Measurements from ENCODE around the gene EREG. TPM values are rescaled to one million over a fixed set of nuclear protein-coding genes. Genes with fewer than 3 reads are reported as not detected.

The EREG gene
- total and polyA plus RNA-seq, 9 of the 15 experiments (the other 6 are each of a cell fraction or from before 2014, with no cell fraction given): 0.97 to 7.3 (median 2.5) TPM

DNA sequence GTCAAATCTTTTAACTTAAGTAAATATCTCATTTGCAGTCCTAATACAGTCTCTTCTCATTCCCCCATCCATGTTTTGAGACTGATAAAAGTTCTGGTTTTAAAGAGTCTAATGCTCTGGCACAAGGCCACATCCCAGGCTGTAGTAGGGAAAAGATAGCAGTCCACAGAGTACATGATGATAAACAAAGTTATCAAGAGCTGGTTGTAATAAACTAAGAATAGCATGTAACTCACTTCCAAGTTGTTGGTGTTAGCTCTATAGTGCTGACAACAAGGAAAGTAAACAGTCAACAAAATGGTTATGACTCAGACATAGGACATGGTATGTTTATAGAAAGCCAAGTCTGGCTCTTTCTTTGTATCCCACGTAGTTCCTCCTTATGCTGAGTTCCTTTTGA is 58.2 kb downstream of the EREG start (continued):
- no peak for TF ChIP-seq CTCF (IDR thresholded peaks at IDR 0.05 in 2 of 3, conservative IDR thresholded peaks at IDR 0.05 in 1 of 3; ENCODE audit: insufficient read depth in 2 of 3, low read depth in 1 of 3, low read length in 3 of 3)
- TF ChIP-seq, protein P1, sequence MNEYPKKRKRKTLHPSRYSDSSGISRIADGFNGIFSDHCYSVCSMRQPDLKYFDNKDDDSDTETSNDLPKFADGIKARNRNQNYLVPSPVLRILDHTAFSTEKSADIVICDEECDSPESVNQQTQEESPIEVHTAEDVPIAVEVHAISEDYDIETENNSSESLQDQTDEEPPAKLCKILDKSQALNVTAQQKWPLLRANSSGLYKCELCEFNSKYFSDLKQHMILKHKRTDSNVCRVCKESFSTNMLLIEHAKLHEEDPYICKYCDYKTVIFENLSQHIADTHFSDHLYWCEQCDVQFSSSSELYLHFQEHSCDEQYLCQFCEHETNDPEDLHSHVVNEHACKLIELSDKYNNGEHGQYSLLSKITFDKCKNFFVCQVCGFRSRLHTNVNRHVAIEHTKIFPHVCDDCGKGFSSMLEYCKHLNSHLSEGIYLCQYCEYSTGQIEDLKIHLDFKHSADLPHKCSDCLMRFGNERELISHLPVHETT (CRISPR knock-in tag; conservative IDR thresholded peaks at IDR 0.05 in 1 of 2, IDR thresholded peaks at IDR 0.05 in 1 of 2): no peak
- TF ChIP-seq, protein P2, sequence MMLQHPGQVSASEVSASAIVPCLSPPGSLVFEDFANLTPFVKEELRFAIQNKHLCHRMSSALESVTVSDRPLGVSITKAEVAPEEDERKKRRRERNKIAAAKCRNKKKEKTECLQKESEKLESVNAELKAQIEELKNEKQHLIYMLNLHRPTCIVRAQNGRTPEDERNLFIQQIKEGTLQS (IDR thresholded peaks at IDR 0.05): peak; percentile 76; the same call in 1 of the 2 replicates
- TF ChIP-seq, protein P2 (CRISPR knock-in tag; conservative IDR thresholded peaks at IDR 0.05): 0 out of 2 replicates have a peak, but pooled peaks have one; percentile 24
- TF ChIP-seq TEAD4 (IDR thresholded peaks at IDR 0.05; ENCODE audit: low read length): peak; percentile 54
- no peak for TF ChIP-seq TEAD4 (CRISPR knock-in tag; IDR thresholded peaks at IDR 0.05; ENCODE audit: borderline replicate concordance)
- TF ChIP-seq ZHX1 (conservative IDR thresholded peaks at IDR 0.05; ENCODE audit: low read length): no peak
- TF ChIP-seq ZBTB7A (IDR thresholded peaks at IDR 0.05; ENCODE audit: borderline replicate concordance, control insufficient read depth, low read depth, low read length): no peak
- TF ChIP-seq MEF2D (tag; conservative IDR thresholded peaks at IDR 0.05; ENCODE audit: low read depth): peak; percentile 81
- peak; percentile 47; the same call in 1 of the 2 replicates for TF ChIP-seq ATF7 (IDR thresholded peaks at IDR 0.05)
- peak in 1 of 2 experiments; percentile 24; a peak in 1 of 4 replicates for TF ChIP-seq TBL1XR1 (IDR thresholded peaks at IDR 0.05; ENCODE audit: low read length in 2 of 2)
- no peak for TF ChIP-seq NBN (IDR thresholded peaks at IDR 0.05; ENCODE audit: low read depth)
- peak; percentile 70; the same call in 1 of the 2 replicates for TF ChIP-seq FOXP1 (CRISPR knock-in tag; IDR thresholded peaks at IDR 0.05)

Data from K562 (cell line).